HepG2 (cell line): ENCODE results near the gene INO80E. TPM values are rescaled to one million over a fixed set of nuclear protein-coding genes. Genes with fewer than 3 reads are reported as not detected.

Experiments used
- AGO2 ChIP-seq: fragments of 200-400 bp; formaldehyde crosslinking; optimal IDR thresholded peaks from 2 replicates; pipeline ENCODE3; 2017; ENCODE audit warnings: mild to moderate bottlenecking, low read depth, low read length, moderate library complexity
- EHMT2 ChIP-seq: fragments of 200-600 bp; sonication (generic); IDR thresholded peaks from 2 replicates; pipeline ENCODE4 v1.7.0; 2017; ENCODE audit warnings: antibody characterized with exemption, low read depth, low read length, borderline replicate concordance
- MZF1 ChIP-seq: sonication (generic); formaldehyde crosslinking; IDR thresholded peaks from 2 replicates; pipeline ENCODE4 v1.8.1; 2023; ENCODE audit warnings: mild to moderate bottlenecking, missing genetic modification reagents, borderline replicate concordance
- NFIB ChIP-seq: sonication (generic); formaldehyde crosslinking; IDR thresholded peaks from 2 replicates; pipeline ENCODE4 v1.9.0; 2021; ENCODE audit warnings: missing genetic modification reagents, mild to moderate bottlenecking, borderline replicate concordance
- NR2C2 ChIP-seq: sonication (generic); formaldehyde crosslinking; IDR thresholded peaks from 2 replicates; pipeline ENCODE4 v1.4.0; 2020; ENCODE audit warnings: missing genetic modification reagents, mild to moderate bottlenecking, moderate library complexity, borderline replicate concordance
- RARA ChIP-seq: IDR thresholded peaks from 2 replicates; pipeline ENCODE4 v1.6.1; 2016; ENCODE audit warnings: missing genetic modification reagents, missing compliant biosample characterization
- RBM39 ChIP-seq: fragments of 200-400 bp; formaldehyde crosslinking; IDR thresholded peaks from one replicate; pipeline ENCODE4 v1.6.1; 2018; ENCODE audit warnings: antibody characterized with exemption, mild to moderate bottlenecking, low read depth, low read length; ENCODE audit not compliant: poor library complexity, severe bottlenecking
- RORA ChIP-seq: sonication (generic); formaldehyde crosslinking; IDR thresholded peaks from 2 replicates; pipeline ENCODE4 v1.5.0; 2020; ENCODE audit warnings: mild to moderate bottlenecking, missing genetic modification reagents, moderate library complexity
- SALL1 ChIP-seq: sonication (generic); formaldehyde crosslinking; IDR thresholded peaks from 2 replicates; pipeline ENCODE4 v1.8.0; 2022; ENCODE audit warnings: mild to moderate bottlenecking, missing genetic modification reagents
- SETDB1 ChIP-seq: sonication (generic); formaldehyde crosslinking; IDR thresholded peaks from 2 replicates; pipeline ENCODE4 v1.5.1; 2020; ENCODE audit warnings: missing genetic modification reagents, mild to moderate bottlenecking, borderline replicate concordance
- SRSF1 ChIP-seq: fragments of 200-400 bp; formaldehyde crosslinking; optimal IDR thresholded peaks from 2 replicates; pipeline ENCODE3; 2017; ENCODE audit warnings: mild to moderate bottlenecking, low read depth, low read length, moderate library complexity
- SRSF4 ChIP-seq: fragments of 200-400 bp; formaldehyde crosslinking; IDR thresholded peaks from one replicate; pipeline ENCODE4 v1.6.1; 2018; ENCODE audit warnings: mild to moderate bottlenecking, low read depth, low read length, moderate library complexity; ENCODE audit not compliant: poor library complexity, severe bottlenecking
- TBX2 ChIP-seq: sonication (generic); formaldehyde crosslinking; IDR thresholded peaks from 2 replicates; pipeline ENCODE4 v1.5.0; 2020; ENCODE audit warnings: missing genetic modification reagents, mild to moderate bottlenecking, borderline replicate concordance
- ZFY ChIP-seq: sonication (generic); formaldehyde crosslinking; IDR thresholded peaks from 2 replicates; pipeline ENCODE4 v1.4.0; 2020; ENCODE audit warnings: missing genetic modification reagents
- ZNF460 ChIP-seq: sonication (generic); formaldehyde crosslinking; IDR thresholded peaks from 2 replicates; pipeline ENCODE4 v1.5.1; 2020; ENCODE audit warnings: missing genetic modification reagents, mild to moderate bottlenecking, borderline replicate concordance
- ZNF563 ChIP-seq: sonication (generic); formaldehyde crosslinking; IDR thresholded peaks from 2 replicates; pipeline ENCODE4 v1.8.0; 2022; ENCODE audit warnings: mild to moderate bottlenecking, moderate library complexity, missing genetic modification reagents
- ZNF878 ChIP-seq: sonication (generic); formaldehyde crosslinking; IDR thresholded peaks from 2 replicates; pipeline ENCODE4 v1.8.1; 2023; ENCODE audit warnings: mild to moderate bottlenecking, missing genetic modification reagents, moderate library complexity
- polyA plus RNA-seq, 8 experiments: library from polyadenylated mRNA; depleted of rRNA in 3 of 8; stranded (reverse) in 7 of 8; unstranded in 1 of 8; fragments of >200 nt; fragmentation: Illumina TruSeq in 4 of 8; extraction: Trizol in 4 of 8; gene quantifications; 2 replicates each; pipeline versions ENCODE4 v1.2.1 to v1.2.3, GENCODE V29; 2011 to 2016; ENCODE audit warnings: low read depth in 4 of 8, missing spikeins in 1 of 8, mixed read lengths in 1 of 8; ENCODE audit not compliant: insufficient read depth in 1 of 8
- total RNA-seq, 5 experiments: library from RNA; depleted of rRNA; stranded (reverse); fragments of >200 nt; fragmentation: Illumina TruSeq; extraction: Trizol; gene quantifications; 2 replicates each; pipeline ENCODE4 v1.2.3, GENCODE V29; 2016; ENCODE audit warnings: low read depth in 1 of 5
- TF ChIP-seq, protein P1 (sequence below): sonication (generic); formaldehyde crosslinking; IDR thresholded peaks from 2 replicates; pipeline ENCODE4 v1.4.0; 2020; ENCODE audit warnings: missing genetic modification reagents
- TF ChIP-seq, protein P2 (sequence below): sonication (generic); formaldehyde crosslinking; IDR thresholded peaks from 2 replicates; pipeline ENCODE4 v1.8.1; 2023; ENCODE audit warnings: mild to moderate bottlenecking, missing genetic modification reagents, borderline replicate concordance
- TF ChIP-seq, protein P3 (sequence below): sonication (generic); formaldehyde crosslinking; IDR thresholded peaks from 2 replicates; pipeline ENCODE4 v1.4.0; 2020; ENCODE audit warnings: missing genetic modification reagents
- TF ChIP-seq, protein P4 (sequence below): sonication (generic); formaldehyde crosslinking; IDR thresholded peaks from 2 replicates; pipeline ENCODE4 v1.4.0; 2020; ENCODE audit warnings: mild to moderate bottlenecking, low read depth, missing genetic modification reagents
- TF ChIP-seq, protein P5 (sequence below): sonication (generic); formaldehyde crosslinking; IDR thresholded peaks from 2 replicates; pipeline ENCODE4 v1.8.1; 2023; ENCODE audit warnings: missing genetic modification reagents, mild to moderate bottlenecking, borderline replicate concordance

The INO80E gene
- total and polyA plus RNA-seq, 2 of the 13 experiments (the other 11 are each of a cell fraction or from before 2014, with no cell fraction given), result 25.8 to 45.6 TPM

- TF ChIP-seq ZFY (CRISPR knock-in tag) (peak; percentile 88), TBX2 (CRISPR knock-in tag) (peak; percentile 84), RARA (CRISPR knock-in tag) (no peak), SALL1 (CRISPR knock-in tag) (peak; percentile 95), RORA (CRISPR knock-in tag) (no peak), NR2C2 (CRISPR knock-in tag) (peak; percentile 53; the same call in 1 of the 2 replicates), NFIB (CRISPR knock-in tag) (no peak), ZNF563 (CRISPR knock-in tag) (peak; percentile 85; the same call in 1 of the 2 replicates), SETDB1 (CRISPR knock-in tag) (no peak), AGO2 (peak; percentile 97), ZNF878 (peak; percentile 96), MZF1 (0 out of 2 replicates have a peak, but pooled peaks have one; percentile 8), SRSF4 (no peak), SRSF1 (peak; percentile 34), ZNF460 (CRISPR knock-in tag) (no peak), RBM39 (peak; percentile 93), EHMT2 (no peak)
- TF ChIP-seq, protein P1, sequence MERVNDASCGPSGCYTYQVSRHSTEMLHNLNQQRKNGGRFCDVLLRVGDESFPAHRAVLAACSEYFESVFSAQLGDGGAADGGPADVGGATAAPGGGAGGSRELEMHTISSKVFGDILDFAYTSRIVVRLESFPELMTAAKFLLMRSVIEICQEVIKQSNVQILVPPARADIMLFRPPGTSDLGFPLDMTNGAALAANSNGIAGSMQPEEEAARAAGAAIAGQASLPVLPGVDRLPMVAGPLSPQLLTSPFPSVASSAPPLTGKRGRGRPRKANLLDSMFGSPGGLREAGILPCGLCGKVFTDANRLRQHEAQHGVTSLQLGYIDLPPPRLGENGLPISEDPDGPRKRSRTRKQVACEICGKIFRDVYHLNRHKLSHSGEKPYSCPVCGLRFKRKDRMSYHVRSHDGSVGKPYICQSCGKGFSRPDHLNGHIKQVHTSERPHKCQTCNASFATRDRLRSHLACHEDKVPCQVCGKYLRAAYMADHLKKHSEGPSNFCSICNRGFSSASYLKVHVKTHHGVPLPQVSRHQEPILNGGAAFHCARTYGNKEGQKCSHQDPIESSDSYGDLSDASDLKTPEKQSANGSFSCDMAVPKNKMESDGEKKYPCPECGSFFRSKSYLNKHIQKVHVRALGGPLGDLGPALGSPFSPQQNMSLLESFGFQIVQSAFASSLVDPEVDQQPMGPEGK (CRISPR knock-in tag), result peak; percentile 90
- TF ChIP-seq, protein P2, sequence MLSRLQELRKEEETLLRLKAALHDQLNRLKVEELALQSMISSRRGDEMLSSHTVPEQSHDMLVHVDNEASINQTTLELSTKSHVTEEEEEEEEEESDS, result no peak
- TF ChIP-seq, protein P3, sequence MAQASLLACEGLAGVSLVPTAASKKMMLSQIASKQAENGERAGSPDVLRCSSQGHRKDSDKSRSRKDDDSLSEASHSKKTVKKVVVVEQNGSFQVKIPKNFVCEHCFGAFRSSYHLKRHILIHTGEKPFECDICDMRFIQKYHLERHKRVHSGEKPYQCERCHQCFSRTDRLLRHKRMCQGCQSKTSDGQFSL (CRISPR knock-in tag), result no peak; the same call in 1 of the 2 replicates
- TF ChIP-seq, protein P4, sequence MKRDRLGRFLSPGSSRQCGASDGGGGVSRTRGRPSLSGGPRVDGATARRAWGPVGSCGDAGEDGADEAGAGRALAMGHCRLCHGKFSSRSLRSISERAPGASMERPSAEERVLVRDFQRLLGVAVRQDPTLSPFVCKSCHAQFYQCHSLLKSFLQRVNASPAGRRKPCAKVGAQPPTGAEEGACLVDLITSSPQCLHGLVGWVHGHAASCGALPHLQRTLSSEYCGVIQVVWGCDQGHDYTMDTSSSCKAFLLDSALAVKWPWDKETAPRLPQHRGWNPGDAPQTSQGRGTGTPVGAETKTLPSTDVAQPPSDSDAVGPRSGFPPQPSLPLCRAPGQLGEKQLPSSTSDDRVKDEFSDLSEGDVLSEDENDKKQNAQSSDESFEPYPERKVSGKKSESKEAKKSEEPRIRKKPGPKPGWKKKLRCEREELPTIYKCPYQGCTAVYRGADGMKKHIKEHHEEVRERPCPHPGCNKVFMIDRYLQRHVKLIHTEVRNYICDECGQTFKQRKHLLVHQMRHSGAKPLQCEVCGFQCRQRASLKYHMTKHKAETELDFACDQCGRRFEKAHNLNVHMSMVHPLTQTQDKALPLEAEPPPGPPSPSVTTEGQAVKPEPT (CRISPR knock-in tag), result peak; percentile 76; the same call in 1 of the 2 replicates
- TF ChIP-seq, protein P5, sequence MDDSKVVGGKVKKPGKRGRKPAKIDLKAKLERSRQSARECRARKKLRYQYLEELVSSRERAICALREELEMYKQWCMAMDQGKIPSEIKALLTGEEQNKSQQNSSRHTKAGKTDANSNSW (CRISPR knock-in tag), result no peak
Measured at GRCh38 chr16:29973384-29974246, 22.4 kb upstream of the INO80E start, which contains the start of gene TAOK2 (continued).
